ENCODE data around the gene AMIGO2. TPM values are rescaled to one million over a fixed set of nuclear protein-coding genes. Genes with fewer than 3 reads are reported as not detected.
A peak's percentile ranks its signal among the peaks of the same experiment; 100 is the strongest.

AMIGO2 gene
- total RNA-seq, 4 donors from 2014 or later = 1.4 to 2.7 (median 2.3) TPM

DNA sequence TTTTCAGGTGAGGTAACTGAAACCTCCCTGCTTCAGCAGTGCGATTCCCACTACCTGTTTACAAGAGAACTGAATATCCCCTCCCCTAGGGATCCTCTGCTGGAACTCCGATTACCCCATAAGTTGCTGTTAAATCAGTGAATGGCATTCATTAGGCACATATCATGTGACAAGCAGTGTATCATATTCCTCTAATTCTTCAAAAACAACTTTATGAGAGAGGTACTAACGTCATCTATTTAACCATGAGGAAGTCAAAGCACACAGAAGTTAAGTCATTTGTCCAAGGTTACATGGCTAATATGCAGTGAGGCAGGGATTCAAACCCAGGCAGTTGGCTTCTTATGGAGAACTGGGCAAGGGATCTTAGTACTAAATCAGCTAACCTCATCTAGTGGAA is 44.3 kb downstream of the AMIGO2 start:
- H3K9me3 ChIP-seq = no peaks in the 10 kb centered on the region
- no peaks in the 10 kb centered on the region for H3K27me3 ChIP-seq
- TF ChIP-seq POLR2A (IDR thresholded peaks at IDR 0.05) = no peak
- no peak for TF ChIP-seq POLR2AphosphoS5 (IDR thresholded peaks at IDR 0.05)
- no peak for TF ChIP-seq EP300 (IDR thresholded peaks at IDR 0.05)
- no peak for TF ChIP-seq CTCF (IDR thresholded peaks at IDR 0.05)
- no peak overlapping the region for H3K4me3 ChIP-seq
- no peaks in the 10 kb centered on the region for H3K36me3 ChIP-seq
- no peak for DNase-seq (ENCODE audit: low spot score in 2 of 2)
- 82% methylated on average over 3 of the region's 3 CpGs for WGBS
- no peak overlapping the region for H3K27ac ChIP-seq
- peaks cover 11% of the 10 kb centered on the region for H3K4me1 ChIP-seq

GRCh38 chr12:47034661-47035060 is 45.1 kb downstream of the AMIGO2 start:
- Histone ChIP-seq H3K27me3 (no peaks in the 10 kb centered on the region), H3K4me3 (no peak overlapping the region), H3K27ac (no peak overlapping the region), H3K36me3 (no peaks in the 10 kb centered on the region), H3K9me3 (no peaks in the 10 kb centered on the region), H3K4me1 (peaks cover 11% of the 10 kb centered on the region)
- 84% methylated on average over 2 of the region's 2 CpGs for WGBS
- DNase-seq (ENCODE audit: low spot score in 2 of 2) = no peak
- no peak for TF ChIP-seq EP300 (IDR thresholded peaks at IDR 0.05)
- no peak for TF ChIP-seq CTCF (IDR thresholded peaks at IDR 0.05)
- TF ChIP-seq POLR2AphosphoS5 (IDR thresholded peaks at IDR 0.05) = no peak
- no peak for TF ChIP-seq POLR2A (IDR thresholded peaks at IDR 0.05)

DNA sequence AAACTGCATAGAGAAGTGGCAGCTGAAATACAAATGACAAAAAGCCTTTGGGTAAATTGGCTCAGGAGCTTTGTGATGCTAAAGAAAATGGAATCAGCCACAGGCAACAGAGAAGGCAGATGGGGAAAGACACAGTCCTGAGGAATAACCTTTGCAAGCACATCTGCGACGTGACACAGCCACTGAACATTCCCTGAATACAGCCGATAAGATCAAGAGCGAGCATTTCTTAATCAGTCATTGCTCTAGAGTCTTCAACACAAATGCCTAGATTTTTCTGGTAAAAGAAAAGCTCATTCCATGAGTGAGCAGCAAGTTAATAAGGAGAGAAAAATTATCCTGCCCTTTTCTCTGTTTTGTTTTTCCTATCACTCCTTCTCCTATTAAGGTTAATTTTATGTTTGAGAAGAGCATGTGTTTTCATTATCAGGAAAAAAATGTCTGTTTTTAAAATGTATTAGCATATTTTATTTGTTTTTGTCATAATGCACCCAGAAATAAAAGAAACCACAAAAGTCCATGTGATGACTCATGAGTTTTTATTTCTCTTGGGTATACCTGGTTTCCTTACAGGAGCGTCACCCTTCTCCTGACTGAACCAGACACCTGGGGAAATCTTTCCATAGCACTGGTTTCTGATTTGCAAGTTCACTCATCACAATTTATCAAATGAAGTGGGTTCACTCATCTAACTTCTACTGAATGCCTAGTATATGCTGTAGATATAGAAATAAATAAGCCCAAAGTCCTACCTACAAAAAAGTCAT is 45.8 kb downstream of the AMIGO2 start:
- H3K36me3 ChIP-seq = no peaks in the 10 kb centered on the region
- 73% methylated on average over 5 of the region's 5 CpGs for WGBS
- DNase-seq (ENCODE audit: low spot score in 2 of 2) = no peak
- no peaks in the 10 kb centered on the region for H3K9me3 ChIP-seq
- no peak overlapping the region for H3K27ac ChIP-seq
- H3K27me3 ChIP-seq = no peaks in the 10 kb centered on the region
- peaks cover 11% of the 10 kb centered on the region for H3K4me1 ChIP-seq
- H3K4me3 ChIP-seq = no peak overlapping the region
- TF ChIP-seq EP300 (IDR thresholded peaks at IDR 0.05) (no peak), CTCF (IDR thresholded peaks at IDR 0.05) (no peak), POLR2AphosphoS5 (IDR thresholded peaks at IDR 0.05) (no peak), POLR2A (IDR thresholded peaks at IDR 0.05) (no peak)

DNA sequence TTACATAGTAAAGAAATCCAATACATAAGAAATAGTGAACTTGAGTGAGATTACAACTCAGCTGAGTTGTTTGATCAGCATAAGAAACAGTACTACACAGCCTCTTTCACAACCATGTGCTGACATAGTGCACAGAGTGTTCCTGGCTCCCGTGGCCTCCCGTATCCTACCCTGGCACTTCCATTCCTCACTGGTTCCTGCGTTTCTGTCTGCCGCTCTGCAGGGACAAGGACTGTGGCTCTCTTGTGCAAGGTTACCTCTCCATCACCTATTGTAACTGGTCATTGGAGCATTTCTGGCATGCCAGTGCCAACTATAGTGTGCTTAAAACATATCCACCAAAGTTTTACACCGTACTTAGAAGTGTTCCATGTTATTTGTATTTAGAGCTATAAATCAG is 46.7 kb downstream of the AMIGO2 start:
- Histone ChIP-seq H3K4me1 (peaks cover 10% of the 10 kb centered on the region), H3K4me3 (no peak overlapping the region), H3K9me3 (no peaks in the 10 kb centered on the region), H3K27ac (no peak overlapping the region), H3K36me3 (no peaks in the 10 kb centered on the region), H3K27me3 (no peaks in the 10 kb centered on the region)
- 61% methylated on average over 5 of the region's 5 CpGs for WGBS
- TF ChIP-seq POLR2AphosphoS5 (IDR thresholded peaks at IDR 0.05) (no peak), CTCF (IDR thresholded peaks at IDR 0.05) (no peak), EP300 (IDR thresholded peaks at IDR 0.05) (no peak), POLR2A (IDR thresholded peaks at IDR 0.05) (no peak)
- DNase-seq (ENCODE audit: low spot score in 2 of 2) = no peak

DNA sequence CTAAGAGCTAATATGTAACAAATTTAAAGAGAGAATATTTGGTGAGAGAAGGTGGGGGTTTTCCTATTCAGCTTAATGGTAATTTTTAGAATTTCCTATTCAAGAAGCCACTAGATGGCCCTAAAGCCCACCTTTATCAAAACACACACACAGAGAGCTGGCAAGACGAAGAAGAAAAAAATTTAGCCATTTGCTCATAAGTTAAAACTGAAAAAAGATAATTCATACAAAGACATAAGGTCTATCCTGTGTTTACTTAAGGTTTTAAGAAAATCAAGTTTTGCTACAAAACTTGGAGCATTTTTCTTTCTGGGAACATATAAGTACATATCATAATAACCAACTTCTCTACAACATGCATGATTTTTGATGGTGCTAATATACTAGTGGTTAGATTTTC is 47.1 kb downstream of the AMIGO2 start:
- 9% methylated on average over 1 of the region's 1 CpG for WGBS
- H3K27me3 ChIP-seq = no peaks in the 10 kb centered on the region
- no peak for DNase-seq (ENCODE audit: low spot score in 2 of 2)
- H3K9me3 ChIP-seq = no peaks in the 10 kb centered on the region
- no peak overlapping the region for H3K27ac ChIP-seq
- peak in 1 of 2 donors; percentile 22 for TF ChIP-seq CTCF (IDR thresholded peaks at IDR 0.05)
- TF ChIP-seq EP300 (IDR thresholded peaks at IDR 0.05) = no peak
- peaks cover 8% of the 10 kb centered on the region for H3K4me1 ChIP-seq
- no peaks in the 10 kb centered on the region for H3K36me3 ChIP-seq
- H3K4me3 ChIP-seq = no peak overlapping the region

Data from suprapubic skin (tissue), 4 donors.